ENCODE measurements around the gene FXYD7. TPM values are rescaled to one million over a fixed set of nuclear protein-coding genes. Genes with fewer than 3 reads are reported as not detected.

Gene FXYD7
- total and polyA plus RNA-seq, 2 experiments from 2014 or later = not detected

DNA sequence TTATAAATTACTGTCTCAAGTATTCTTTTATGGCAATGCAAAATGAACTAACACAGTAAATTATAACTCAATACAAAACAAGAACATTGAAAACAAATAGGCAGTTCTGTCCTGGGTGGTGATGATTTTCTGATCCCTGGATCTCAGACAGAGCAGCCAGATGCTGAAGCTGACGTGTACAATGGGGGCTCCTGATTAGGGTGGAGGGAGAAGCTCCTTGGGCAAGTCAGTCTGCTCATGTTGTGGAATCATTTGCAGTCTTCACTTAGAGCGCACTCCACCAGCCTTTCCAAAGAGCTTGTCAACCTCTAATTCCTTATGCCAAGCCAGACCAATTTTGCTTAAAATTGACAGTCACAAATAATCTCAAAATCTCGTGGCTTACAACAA, 33.1 kb downstream of the FXYD7 start:
- Histone ChIP-seq H3K79me2 (ENCODE audit: insufficient read depth) (no peaks in the 10 kb centered on the region), H4K20me1 (ENCODE audit: insufficient read depth) (no peaks in the 10 kb centered on the region), H3K36me3 (ENCODE audit: low read depth) (no peaks in the 10 kb centered on the region), H2AFZ (no peak overlapping the region; the same call in 1 of the 2 replicates), H3K4me1 (ENCODE audit: insufficient read depth) (peaks cover 7% of the 10 kb centered on the region), H3K27ac (peak overlapping the region; percentile 29), H3K9me2 (ENCODE audit: insufficient read depth) (no peaks in the 10 kb centered on the region), H3K4me3 (no peak overlapping the region), H3K4me2 (ENCODE audit: unreplicated experiment) (peak overlapping the region; percentile 38), H3K27me3 (replicated peaks; ENCODE audit: insufficient read depth) (no peaks in the 10 kb centered on the region), H3K9me3 (ENCODE audit: low read depth) (no peaks in the 10 kb centered on the region), H3K9ac (no peak overlapping the region; the same call in 1 of the 2 replicates), H3F3A (ENCODE audit: insufficient read depth) (peaks cover 15% of the 10 kb centered on the region)
- no peak for DNase-seq
- 3 to 6% methylated on average over 3 of the region's 3 CpGs for WGBS, 2 experiments (ENCODE audit: low coverage in 1 of 2, low lambda C conversion rate in 2 of 2, missing lambda C conversion rate in 2 of 2)
- in situ Hi-C loops (cut with MboI) = no loop called here
- no peak for TF ChIP-seq EZH2phosphoT487 (IDR thresholded peaks at IDR 0.05; ENCODE audit: insufficient read depth, low read depth)
- no peak for TF ChIP-seq EZH2 (IDR thresholded peaks at IDR 0.05; ENCODE audit: insufficient read depth, poor library complexity, severe bottlenecking)

DNA sequence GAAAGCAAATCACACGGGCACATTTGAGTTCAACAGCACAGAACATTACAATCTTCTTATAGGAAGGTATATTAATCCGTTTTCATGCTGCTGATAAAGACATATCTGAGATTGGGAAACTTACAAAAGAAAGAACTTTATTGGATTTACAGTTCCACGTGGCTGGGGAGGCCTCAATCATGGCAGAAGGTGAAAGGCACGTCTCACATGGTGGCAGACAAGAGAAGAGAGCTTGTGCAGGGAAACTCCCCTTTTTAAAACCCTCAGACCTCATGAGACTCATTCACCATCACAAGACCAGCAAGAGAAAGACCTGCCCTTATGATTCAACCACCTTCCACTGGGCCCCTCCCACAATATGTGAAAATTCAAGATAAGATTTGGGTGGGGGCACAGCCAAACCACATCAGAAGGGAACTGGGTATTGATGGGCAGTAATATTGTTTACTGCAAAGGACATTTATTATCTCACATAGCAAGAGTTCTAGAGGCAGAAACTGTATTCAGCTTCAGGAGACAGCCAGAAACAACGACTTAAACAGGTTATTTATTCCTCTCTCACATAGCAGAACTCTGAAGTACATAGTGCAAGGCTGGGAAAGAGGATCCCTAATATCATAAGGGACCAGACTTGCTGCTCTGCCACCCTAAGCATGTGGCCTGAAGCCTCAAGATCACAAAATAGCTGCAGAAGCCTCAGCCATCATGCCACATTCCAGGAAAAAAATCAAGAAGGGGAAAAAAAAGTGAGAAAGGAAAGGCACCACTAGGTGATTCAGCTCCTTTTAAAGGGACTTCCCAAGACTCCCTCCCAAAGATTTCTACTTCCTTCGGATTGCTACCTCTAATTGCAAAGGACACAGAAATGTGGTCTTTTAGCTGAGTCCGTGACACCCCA, 34.6 kb downstream of the FXYD7 start:
- Histone ChIP-seq H3F3A (ENCODE audit: insufficient read depth) (peaks cover 11% of the 10 kb centered on the region), H3K9me2 (ENCODE audit: insufficient read depth) (no peaks in the 10 kb centered on the region), H3K9me3 (ENCODE audit: low read depth) (no peaks in the 10 kb centered on the region), H2AFZ (no peak overlapping the region), H3K4me2 (ENCODE audit: unreplicated experiment) (no peak overlapping the region), H3K36me3 (ENCODE audit: low read depth) (no peaks in the 10 kb centered on the region), H3K4me3 (no peak overlapping the region), H3K27me3 (replicated peaks; ENCODE audit: insufficient read depth) (no peaks in the 10 kb centered on the region), H3K27ac (no peak overlapping the region), H3K79me2 (ENCODE audit: insufficient read depth) (no peaks in the 10 kb centered on the region), H3K4me1 (ENCODE audit: insufficient read depth) (peaks cover 7% of the 10 kb centered on the region), H4K20me1 (ENCODE audit: insufficient read depth) (no peaks in the 10 kb centered on the region), H3K9ac (no peak overlapping the region)
- in situ Hi-C loops (cut with MboI) = no loop called here
- 65 to 69% methylated on average over 7 of the region's 7 CpGs for WGBS, 2 experiments (ENCODE audit: low coverage in 1 of 2, low lambda C conversion rate in 2 of 2, missing lambda C conversion rate in 2 of 2)
- TF ChIP-seq EZH2phosphoT487 (IDR thresholded peaks at IDR 0.05; ENCODE audit: insufficient read depth, low read depth) (no peak), EZH2 (IDR thresholded peaks at IDR 0.05; ENCODE audit: insufficient read depth, poor library complexity, severe bottlenecking) (no peak)
- DNase-seq = no peak

DNA sequence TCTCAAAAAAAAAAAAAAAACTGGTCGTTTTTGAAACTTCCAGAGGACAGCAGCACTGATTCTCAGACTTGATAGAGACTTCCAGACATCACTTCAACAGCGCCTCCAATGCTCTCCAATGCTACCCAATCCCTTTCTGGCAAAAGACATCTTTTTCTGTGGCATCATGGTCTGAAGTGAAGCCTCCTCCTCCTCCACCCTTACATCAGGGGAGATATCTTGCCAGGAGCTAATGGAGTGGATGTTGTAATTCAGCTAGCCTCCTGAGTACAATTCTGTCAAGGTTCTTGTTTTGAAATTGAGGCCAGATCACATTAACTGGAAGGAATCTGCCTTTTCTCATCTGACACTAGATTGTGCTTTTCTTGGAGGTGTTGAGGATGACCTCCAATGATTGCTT, 35.6 kb downstream of the FXYD7 start:
- Histone ChIP-seq H4K20me1 (ENCODE audit: insufficient read depth) (no peaks in the 10 kb centered on the region), H3K9me2 (ENCODE audit: insufficient read depth) (no peaks in the 10 kb centered on the region), H3K4me1 (ENCODE audit: insufficient read depth) (peaks cover 7% of the 10 kb centered on the region), H3K27ac (no peak overlapping the region), H3K9ac (no peak overlapping the region), H3K36me3 (ENCODE audit: low read depth) (no peaks in the 10 kb centered on the region), H2AFZ (no peak overlapping the region), H3K4me3 (no peak overlapping the region), H3K79me2 (ENCODE audit: insufficient read depth) (no peaks in the 10 kb centered on the region), H3K27me3 (replicated peaks; ENCODE audit: insufficient read depth) (no peaks in the 10 kb centered on the region), H3K4me2 (ENCODE audit: unreplicated experiment) (no peak overlapping the region), H3K9me3 (ENCODE audit: low read depth) (no peaks in the 10 kb centered on the region), H3F3A (ENCODE audit: insufficient read depth) (peaks cover 11% of the 10 kb centered on the region)
- peak; percentile 41 for DNase-seq
- WGBS, 2 experiments (ENCODE audit: low coverage in 1 of 2, low lambda C conversion rate in 2 of 2, missing lambda C conversion rate in 2 of 2) = 29 to 41% methylated on average over 2 of the region's 2 CpGs
- in situ Hi-C loops (cut with MboI) = no loop called here
- no peak for TF ChIP-seq EZH2phosphoT487 (IDR thresholded peaks at IDR 0.05; ENCODE audit: insufficient read depth, low read depth)
- no peak for TF ChIP-seq EZH2 (IDR thresholded peaks at IDR 0.05; ENCODE audit: insufficient read depth, poor library complexity, severe bottlenecking)

DNA sequence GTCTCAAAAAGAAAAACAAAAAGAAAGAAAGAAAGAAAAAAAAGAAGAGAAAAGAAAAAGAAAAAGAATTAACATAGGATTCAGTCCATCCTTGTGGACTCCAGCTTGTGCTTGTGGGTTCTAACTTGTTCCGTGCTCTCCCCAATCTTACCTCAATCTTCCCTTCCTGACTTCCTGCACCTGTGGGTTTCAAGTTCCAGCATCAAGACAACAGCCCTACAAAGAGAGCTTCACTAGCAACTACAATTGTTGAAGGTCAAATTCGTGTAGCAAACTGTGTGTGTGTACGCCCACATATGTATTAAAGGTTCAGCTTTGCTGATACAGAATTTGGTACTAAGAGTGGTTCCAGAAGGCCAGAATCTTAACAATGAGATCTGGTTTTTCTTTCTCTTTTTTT, 36.8 kb downstream of the FXYD7 start:
- H3K79me2 ChIP-seq (ENCODE audit: insufficient read depth) = no peaks in the 10 kb centered on the region
- DNase-seq = no peak

More for the DNA sequence above, 36.8 kb downstream of the FXYD7 start:
- Histone ChIP-seq H3K4me3 (no peak overlapping the region), H4K20me1 (ENCODE audit: insufficient read depth) (no peaks in the 10 kb centered on the region), H3K36me3 (ENCODE audit: low read depth) (no peaks in the 10 kb centered on the region), H3K27ac (no peak overlapping the region), H3K9me3 (ENCODE audit: low read depth) (no peaks in the 10 kb centered on the region), H3F3A (ENCODE audit: insufficient read depth) (peaks cover 10% of the 10 kb centered on the region), H3K27me3 (replicated peaks; ENCODE audit: insufficient read depth) (no peaks in the 10 kb centered on the region), H3K4me2 (ENCODE audit: unreplicated experiment) (no peak overlapping the region), H2AFZ (no peak overlapping the region), H3K9me2 (ENCODE audit: insufficient read depth) (no peaks in the 10 kb centered on the region), H3K4me1 (ENCODE audit: insufficient read depth) (peaks cover 7% of the 10 kb centered on the region), H3K9ac (no peak overlapping the region)
- TF ChIP-seq EZH2 (IDR thresholded peaks at IDR 0.05; ENCODE audit: insufficient read depth, poor library complexity, severe bottlenecking) (no peak), EZH2phosphoT487 (IDR thresholded peaks at IDR 0.05; ENCODE audit: insufficient read depth, low read depth) (no peak)
- 73 to 81% methylated on average over 3 of the region's 3 CpGs for WGBS, 2 experiments (ENCODE audit: low coverage in 1 of 2, low lambda C conversion rate in 2 of 2, missing lambda C conversion rate in 2 of 2)
- in situ Hi-C loops (cut with MboI) = no loop called here

All from GM23248 (cell line).